HG03565 (cell line): Measurements from ENCODE around the gene OR2C3.
"Not testable (repeated sequence)": the region's sequence is repeated elsewhere in the genome, so short reads cannot be mapped to it uniquely, and the experiment has no call there.

Experiments
- ATAC-seq: cut with Tn5 transposase; IDR thresholded peaks from one replicate; pipeline ENCODE4 v1.9.1; 2021; ENCODE audit warnings: mild to moderate bottlenecking, moderate library complexity; ENCODE audit not compliant: unreplicated experiment

Gene OR2C3

DNA sequence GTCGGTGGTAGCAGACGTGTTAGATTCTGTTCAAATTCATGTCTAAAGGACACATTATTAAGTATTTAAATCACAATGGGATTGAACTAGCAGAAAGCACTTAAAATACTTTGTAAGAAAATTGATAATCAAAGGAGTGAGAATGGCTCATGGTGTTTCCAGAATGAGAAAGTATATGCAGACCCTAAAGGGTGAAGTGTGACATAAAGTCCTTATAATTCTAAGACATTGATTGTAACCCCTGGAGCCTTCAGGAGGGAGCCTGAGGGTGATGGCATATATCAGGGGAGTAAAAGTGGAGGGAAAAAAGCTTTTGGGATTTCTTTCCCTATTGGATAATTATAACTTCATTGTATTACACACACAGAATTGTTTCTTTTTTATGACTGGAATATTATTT is at the start of gene OR2C3:
TSS of gene OR2C3 (minus strand) at position 101 of the 400 bp plus-strand sequence. CDS start 3,929 bp downstream, outside the sequence.
- ATAC-seq, result no peak

DNA sequence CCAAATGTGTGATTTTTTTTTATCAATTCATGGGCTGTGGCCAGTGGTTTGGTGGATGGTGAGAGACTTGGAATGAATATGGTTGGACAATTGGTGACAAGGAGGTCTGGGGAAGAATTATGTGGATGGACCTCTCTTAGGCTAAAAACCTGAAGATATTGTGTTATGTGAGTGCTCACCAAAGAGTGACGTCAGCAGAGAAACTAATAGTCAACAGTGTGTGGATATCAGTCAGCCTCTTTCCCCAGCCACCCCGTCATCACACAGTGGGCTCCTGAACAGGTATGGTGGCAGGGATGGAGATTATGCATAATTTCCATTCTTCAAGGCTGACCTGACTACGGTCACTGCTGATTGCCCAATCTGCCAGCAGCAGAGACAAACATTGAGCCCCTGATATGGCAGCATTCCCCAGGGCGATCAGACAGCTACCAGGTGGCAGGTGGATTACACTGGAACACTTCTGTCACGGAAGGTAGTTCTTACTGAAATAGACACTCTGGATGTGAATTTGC is 42.8 kb upstream of the OR2C3 start:
- ATAC-seq, result no peak

DNA sequence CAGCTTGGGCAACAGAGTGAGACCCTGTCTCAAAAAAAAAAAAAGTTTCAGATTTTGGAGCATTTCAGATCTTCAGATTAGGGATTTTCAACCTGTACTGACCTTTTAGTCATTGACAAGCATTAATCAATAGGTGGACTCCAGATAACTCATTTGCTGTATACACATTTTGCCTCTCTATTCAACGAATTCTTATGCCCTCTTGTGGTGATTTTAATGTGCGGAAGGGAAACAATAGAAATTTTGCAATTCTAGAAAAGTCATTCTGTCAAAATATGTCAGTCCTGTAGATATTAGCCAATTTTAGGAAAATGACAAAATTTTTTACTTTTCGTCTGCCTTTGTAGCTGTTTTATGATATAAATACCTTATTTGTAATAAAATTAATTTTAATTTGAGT is 40.3 kb upstream of the OR2C3 start:
- ATAC-seq, result no peak

DNA sequence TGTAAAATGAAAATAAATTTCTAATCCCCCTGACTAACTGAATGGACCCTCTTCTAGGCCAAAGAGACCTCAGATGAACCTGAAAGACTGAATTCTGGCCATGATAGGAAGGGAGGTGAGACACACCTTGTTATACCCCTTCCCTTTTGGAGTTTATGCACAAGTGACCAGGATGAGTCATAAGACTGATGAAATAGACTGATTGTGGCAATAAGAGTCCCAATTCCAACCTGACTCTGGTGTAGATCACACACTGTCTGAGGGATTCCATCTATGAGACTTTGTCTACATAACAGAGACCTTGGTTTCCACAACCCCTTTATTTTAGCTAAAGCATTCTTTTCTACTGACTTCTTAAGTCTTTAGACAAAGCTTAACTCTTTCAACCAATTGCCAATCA is 38.4 kb upstream of the OR2C3 start:
- ATAC-seq, result no peak

DNA sequence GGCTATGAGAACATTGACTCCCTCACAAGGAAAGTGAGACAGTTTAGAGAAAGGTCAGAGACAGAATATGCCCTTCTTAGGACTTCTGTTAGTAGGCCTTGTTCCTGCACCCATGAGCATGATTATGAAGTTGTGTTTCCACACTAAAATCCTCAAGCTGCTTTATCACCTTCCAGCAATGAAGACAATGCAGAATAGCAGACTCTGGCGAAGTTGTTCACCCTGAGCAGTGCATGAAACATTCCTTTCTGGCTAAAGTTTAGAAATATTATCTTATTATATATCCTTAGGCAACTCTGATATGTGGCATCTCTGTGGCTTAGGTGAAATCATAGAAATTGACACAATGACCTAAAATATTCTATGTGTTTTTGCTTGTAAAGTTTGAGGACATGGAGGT is 38.0 kb upstream of the OR2C3 start:
- no peak for ATAC-seq

DNA sequence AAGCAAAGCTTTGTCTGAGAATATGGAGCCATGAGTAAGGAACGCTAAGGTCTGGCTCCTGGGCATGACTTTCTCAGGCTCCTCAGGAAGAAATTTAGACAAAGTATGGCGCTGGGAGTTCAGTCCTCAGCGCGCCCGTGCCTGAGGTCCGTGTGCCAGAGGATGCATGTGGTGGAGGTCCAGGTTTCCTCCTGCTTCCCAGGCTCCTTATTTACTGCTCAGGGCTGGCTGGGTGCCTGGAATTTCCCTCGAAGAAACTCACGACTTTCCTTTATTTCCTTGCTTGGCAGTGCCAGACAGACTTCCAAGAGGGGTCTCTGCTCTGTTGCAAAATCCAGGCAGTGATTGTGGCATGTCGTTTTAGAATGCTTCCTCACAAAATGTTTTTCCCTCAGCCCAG is 26.0 kb upstream of the OR2C3 start:
- no peak for ATAC-seq

DNA sequence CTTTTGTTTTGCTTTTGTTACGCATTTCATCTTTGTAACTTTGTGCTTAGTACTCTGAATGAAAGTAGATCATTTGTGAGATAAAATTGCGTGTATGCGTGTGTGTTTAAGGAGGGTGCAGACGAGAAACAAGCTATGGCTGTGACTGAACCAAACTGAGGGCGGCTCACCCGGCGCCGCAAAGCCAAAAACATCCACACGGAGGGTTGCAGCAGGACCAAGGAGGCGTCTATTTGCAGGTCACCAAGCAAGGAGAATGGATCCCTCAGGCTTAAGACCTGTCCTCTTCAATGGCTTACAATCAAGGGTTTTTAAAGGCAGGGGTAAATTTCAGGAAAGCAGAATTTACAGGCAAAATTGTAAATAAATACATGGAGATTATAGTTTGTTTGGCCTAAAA is 25.5 kb upstream of the OR2C3 start:
- ATAC-seq, result no peak

DNA sequence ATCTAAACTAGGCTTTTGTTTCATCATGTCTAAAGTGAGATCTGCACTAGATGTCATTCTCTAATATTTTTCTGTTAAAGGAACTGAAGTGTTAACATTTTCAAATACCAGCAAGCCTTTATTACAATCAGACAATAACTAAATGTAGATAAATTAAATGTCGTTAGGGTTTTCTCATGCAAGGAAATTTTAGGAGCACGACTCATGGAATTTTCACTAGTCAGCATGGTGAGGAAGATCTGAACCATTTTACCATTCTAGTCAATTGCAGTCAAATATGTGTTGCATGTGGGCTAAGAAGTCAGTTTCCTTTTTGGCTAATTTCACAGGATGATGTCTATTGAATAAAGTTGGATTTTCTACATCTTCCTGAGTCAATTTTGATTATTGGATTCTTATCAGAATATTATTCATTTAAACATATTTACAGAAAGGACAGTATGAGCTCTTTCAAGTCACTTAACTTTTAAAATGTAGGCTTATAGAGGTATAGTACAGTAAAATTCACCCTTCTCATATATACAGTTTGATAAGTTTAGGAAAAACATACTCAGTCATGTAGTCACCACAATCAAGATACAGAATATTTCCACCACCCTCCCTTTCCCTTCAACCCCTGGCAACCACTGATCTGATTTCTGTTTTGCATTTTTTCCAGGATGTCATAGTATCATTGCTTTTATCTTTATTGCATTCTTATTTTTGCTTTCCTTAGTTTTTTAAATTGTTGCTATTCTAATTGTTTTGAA is 21.9 kb upstream of the OR2C3 start:
- ATAC-seq, result no peak

DNA sequence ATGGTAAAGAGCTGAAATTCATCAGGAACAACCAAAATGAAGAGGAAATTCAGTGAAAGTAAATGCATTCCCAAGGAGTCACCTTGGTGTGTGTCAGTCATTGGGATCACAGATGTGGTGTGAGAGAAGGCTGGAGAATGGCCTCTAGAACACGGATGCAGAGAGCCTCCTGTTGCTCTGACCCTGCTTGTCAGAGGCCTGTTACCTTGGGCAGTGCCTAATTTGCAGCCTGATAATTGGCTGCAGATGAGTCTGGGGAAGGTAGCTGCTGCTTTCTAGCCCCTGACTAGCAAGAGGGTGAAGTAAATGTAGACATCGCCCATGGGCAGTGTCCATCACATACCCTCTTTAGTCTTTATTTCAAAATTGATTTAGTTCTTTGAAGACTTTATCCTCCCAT is 16.0 kb upstream of the OR2C3 start:
- no peak for ATAC-seq

DNA sequence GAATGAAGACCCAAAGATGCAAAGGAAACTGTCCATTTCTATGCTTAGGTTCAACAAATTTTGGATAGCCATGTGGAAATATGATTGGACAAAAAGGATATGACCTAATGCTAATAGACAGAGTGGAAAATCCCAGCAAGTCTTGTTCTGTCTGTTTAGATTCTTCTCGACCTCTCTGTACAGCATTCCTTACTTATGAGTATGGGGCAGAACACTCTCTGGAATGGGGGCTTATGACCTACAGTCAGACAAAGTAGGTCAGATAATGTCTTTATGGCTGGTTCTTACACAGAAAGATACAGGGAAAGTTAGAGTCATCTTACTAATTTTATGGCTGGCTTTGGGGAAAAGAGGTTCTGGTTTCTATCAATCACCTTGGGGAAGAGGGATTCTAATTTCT is 15.5 kb upstream of the OR2C3 start:
- ATAC-seq, result no peak

DNA sequence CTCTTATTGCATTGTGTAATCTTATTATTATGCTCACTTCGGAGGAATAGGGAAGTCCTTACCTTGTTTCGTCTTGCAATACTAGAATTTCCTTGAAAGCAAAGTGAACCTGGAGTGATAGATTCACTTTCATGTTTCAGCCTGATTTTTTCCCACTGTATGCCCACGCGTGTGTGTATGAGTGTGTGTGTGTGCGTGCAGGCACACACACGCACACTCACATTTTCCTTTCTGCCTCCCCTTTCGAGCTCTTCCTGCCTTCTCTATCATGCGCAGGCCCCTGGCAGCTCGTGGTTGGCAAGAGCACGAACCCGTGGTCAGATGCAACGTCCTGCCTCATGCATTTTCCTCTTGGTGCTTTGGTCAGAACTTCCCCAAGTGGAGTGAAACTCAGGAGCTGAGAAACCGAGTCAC is 12.5 kb upstream of the OR2C3 start, which contains the start of gene GCSAML:
TSS of gene GCSAML (plus strand) at position 366 of the 414 bp plus-strand sequence. CDS start 58 bp downstream, outside the sequence.
- ATAC-seq, result no peak

DNA sequence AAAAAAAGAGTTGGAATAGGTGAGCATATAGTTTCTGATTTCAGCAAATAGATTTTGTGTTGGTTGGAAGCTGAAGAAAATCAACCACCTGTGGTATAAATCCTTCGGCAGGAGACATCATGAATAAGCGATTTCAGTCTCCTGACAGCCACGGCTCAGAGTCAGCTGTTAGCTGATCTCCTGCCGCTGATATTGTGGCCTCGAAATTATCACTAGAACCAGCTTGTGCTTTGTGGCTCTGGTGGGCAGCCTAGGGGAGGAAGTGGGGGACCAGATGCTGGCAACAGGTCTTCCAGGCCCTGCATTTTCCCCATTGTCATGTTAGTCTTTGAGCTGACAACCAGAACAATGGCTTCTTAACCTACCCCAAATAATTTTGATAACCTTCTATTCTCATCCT is 11.9 kb upstream of the OR2C3 start:
- ATAC-seq, result no peak

DNA sequence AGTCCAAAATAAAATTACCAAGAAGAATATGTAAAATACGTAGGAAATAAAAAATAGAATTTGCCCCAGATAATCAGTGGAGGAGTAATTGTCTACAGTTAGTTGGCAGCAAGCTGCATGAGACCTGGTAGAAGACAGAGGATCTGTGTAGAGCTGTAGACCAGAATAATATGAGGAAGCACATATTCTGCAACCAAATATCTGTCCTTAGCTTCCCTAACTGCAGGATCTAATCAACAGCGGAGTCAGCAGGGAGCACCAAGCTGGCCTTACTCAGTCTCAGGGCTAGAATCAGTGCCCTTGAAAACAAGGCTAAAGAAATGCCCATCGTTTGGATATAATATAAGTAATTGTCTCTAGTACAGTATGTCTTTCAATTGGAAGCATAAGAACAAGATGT is 6.6 kb upstream of the OR2C3 start:
- no peak for ATAC-seq

- ATAC-seq, result no peak
Measured at GRCh38 chr1:247540581-247540980, 4.3 kb upstream of the OR2C3 start.

DNA sequence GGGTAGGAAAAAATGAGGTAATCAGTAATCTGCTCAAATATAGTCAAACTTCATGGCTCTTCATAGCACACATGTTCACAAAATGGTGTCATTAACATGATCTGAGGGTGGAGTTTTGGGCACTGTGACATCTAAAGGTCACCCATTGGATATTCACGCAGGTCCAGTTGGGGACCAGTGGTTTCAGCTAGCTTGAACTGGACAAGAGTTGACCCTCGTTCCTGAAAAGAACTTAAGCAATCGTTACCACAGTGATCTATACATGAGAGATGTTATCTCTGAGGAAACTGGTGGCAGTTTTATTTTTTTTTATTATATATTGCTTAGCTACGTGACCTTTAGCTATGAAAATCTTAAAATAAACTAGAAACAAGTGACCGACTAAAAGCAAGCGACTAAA is 3.0 kb upstream of the OR2C3 start:
- ATAC-seq, result no peak

GRCh38 chr1:247538561-247538960 is 2.3 kb upstream of the OR2C3 start:
- ATAC-seq, result no peak

- ATAC-seq, result no peak
Measured at GRCh38 chr1:247535402-247535801, 838 bp downstream of the OR2C3 start.

- no peak for ATAC-seq
Measured at GRCh38 chr1:247531937-247532336, 4.3 kb downstream of the OR2C3 start.

- no peak for ATAC-seq
Measured at GRCh38 chr1:247530785-247531184, 5.5 kb downstream of the OR2C3 start.

DNA sequence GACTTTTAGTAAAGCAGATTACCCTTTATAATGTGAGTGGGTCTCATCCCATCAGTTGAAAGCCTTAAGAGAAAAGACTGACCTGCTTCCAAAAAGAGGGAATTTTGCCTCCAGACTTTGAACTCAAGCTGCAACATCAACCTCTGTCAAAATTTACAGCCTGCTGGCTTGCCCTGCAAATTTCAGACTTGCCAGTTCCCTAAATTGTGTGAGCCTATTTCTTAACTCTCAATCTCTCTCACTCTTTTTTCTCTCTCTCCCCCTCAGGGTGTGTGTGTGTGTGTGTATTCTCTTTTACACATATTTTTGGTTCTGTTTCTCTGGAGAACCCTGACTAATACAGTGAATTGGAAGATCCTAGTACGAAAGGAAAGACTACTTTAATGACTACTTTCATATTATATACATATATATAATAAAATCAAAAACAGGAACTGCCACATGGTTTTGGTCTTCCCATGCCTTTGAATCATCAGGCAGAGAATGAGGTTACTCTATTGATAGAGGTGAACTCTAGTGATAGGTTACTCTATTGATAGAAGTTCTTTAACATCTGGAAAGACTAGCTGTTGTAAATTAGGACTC is 6.4 kb downstream of the OR2C3 start:
- no peak for ATAC-seq

- no peak for ATAC-seq
Measured at GRCh38 chr1:247528812-247529474, 7.3 kb downstream of the OR2C3 start.

GRCh38 chr1:247521886-247522285 is 14.4 kb downstream of the OR2C3 start:
- not testable (repeated sequence) for ATAC-seq
